ENCODE measurements around the gene CSNK2B.

- TF ChIP-seq POLR2A (IDR thresholded peaks at IDR 0.05) (no peak), CTCF (IDR thresholded peaks at IDR 0.05) (no peak)
Measured at GRCh38 chr6:31659649-31660380, 6.1 kb upstream of the CSNK2B start.

All from body of pancreas (tissue), 4 donors.